ENCODE data around the gene LEF1. TPM values are rescaled to one million over a fixed set of nuclear protein-coding genes. Genes with fewer than 3 reads are reported as not detected.

The LEF1 gene
- total RNA-seq, 1 experiment from 2014 or later, result 2.8 TPM

DNA sequence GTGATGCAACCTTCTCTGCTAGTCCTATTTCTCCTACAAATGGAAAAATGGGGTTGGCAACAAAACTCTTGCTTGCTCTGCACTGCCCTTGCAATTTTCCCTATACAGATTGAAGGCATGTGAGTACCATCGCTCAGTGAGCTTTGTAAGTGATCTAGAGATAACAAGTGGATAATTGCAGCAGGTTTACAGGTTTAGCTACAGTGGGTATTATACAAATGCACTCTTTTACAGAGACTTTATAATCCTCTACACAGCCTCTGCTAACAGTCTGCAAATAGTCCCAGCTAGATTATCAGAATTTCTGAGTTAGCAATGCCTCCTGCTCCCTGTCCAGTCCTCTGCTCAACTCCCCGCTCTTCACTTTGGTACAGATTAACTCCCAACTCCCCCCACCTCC, 11.1 kb downstream of the LEF1 start:
- Histone ChIP-seq H2AFZ (no peak overlapping the region), H3K4me3 (no peak overlapping the region), H4K20me1 (ENCODE audit: insufficient read depth) (no peaks in the 10 kb centered on the region), H3K27me3 (ENCODE audit: insufficient read depth, low read depth) (no peaks in the 10 kb centered on the region), H3K9me3 (ENCODE audit: insufficient read depth, low read depth) (no peaks in the 10 kb centered on the region), H3K9me2 (ENCODE audit: insufficient read depth) (no peaks in the 10 kb centered on the region), H3K4me1 (replicated peaks; ENCODE audit: insufficient read depth) (no peaks in the 10 kb centered on the region), H3K27ac (no peak overlapping the region), H3K79me2 (ENCODE audit: low read depth) (no peaks in the 10 kb centered on the region), H3K4me2 (no peak overlapping the region), H3K36me3 (ENCODE audit: low read depth) (no peaks in the 10 kb centered on the region), H3F3A (ENCODE audit: insufficient read depth, low read depth) (no peaks in the 10 kb centered on the region)
- intact Hi-C loops (cut with micrococcal nuclease; ENCODE audit: unreplicated experiment), result no loop called here
- ChIA-PET POLR2A (ENCODE audit: unreplicated experiment) (no interaction called here), CTCF (no interaction called here)
- BruUV-seq (replicated peaks), result no TSS peak
- DNase-seq, result no peak
- no peak for TF ChIP-seq EZH2 (IDR thresholded peaks at IDR 0.05; ENCODE audit: low read depth)
- TF ChIP-seq, protein P1, sequence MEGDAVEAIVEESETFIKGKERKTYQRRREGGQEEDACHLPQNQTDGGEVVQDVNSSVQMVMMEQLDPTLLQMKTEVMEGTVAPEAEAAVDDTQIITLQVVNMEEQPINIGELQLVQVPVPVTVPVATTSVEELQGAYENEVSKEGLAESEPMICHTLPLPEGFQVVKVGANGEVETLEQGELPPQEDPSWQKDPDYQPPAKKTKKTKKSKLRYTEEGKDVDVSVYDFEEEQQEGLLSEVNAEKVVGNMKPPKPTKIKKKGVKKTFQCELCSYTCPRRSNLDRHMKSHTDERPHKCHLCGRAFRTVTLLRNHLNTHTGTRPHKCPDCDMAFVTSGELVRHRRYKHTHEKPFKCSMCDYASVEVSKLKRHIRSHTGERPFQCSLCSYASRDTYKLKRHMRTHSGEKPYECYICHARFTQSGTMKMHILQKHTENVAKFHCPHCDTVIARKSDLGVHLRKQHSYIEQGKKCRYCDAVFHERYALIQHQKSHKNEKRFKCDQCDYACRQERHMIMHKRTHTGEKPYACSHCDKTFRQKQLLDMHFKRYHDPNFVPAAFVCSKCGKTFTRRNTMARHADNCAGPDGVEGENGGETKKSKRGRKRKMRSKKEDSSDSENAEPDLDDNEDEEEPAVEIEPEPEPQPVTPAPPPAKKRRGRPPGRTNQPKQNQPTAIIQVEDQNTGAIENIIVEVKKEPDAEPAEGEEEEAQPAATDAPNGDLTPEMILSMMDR (conservative IDR thresholded peaks at IDR 0.05), result no peak

DNA sequence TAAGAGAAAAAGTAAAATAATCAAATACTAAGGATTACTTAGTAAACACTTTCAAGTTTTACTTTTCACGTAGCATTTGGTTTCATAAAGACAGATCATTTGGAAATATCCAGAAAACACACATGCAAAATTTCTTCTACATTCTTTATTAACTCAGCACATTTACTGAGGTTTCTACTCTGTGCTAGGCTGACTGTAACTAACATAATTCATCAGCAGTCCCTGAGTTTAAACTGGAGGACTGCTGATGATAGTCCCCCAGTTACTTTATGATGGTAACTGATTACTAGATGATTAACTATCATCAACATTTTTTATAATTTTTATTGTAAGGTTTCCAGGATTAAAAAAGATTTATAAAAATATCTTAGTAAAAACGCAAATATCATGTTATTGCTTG, 12.3 kb downstream of the LEF1 start:
- no peaks in the 10 kb centered on the region for H3K27me3 ChIP-seq (ENCODE audit: insufficient read depth, low read depth)
- no TSS peak for BruUV-seq (replicated peaks)
- POLR2A ChIA-PET (ENCODE audit: unreplicated experiment), result no interaction called here
- H3K79me2 ChIP-seq (ENCODE audit: low read depth), result no peaks in the 10 kb centered on the region
- no peaks in the 10 kb centered on the region for H3K9me3 ChIP-seq (ENCODE audit: insufficient read depth, low read depth)
- no peak overlapping the region for H3K27ac ChIP-seq
- no peak overlapping the region for H3K4me3 ChIP-seq
- no peaks in the 10 kb centered on the region for H3K4me1 ChIP-seq (replicated peaks; ENCODE audit: insufficient read depth)
- DNase-seq, result no peak
- no peak overlapping the region for H2AFZ ChIP-seq
- intact Hi-C loops (cut with micrococcal nuclease; ENCODE audit: unreplicated experiment), result no loop called here
- no peaks in the 10 kb centered on the region for H3K36me3 ChIP-seq (ENCODE audit: low read depth)
- no peak overlapping the region for H3K4me2 ChIP-seq
- TF ChIP-seq, protein P1 (conservative IDR thresholded peaks at IDR 0.05), result no peak
- no peak for TF ChIP-seq EZH2 (IDR thresholded peaks at IDR 0.05; ENCODE audit: low read depth)
- CTCF ChIA-PET, result interaction anchor here (0.6 kb wide), 1 partner anchor 105 kb away, joined by 22 read pairs; no protein-coding TSS in a partner anchor
- no peaks in the 10 kb centered on the region for H3F3A ChIP-seq (ENCODE audit: insufficient read depth, low read depth)
- H4K20me1 ChIP-seq (ENCODE audit: insufficient read depth), result no peaks in the 10 kb centered on the region
- no peaks in the 10 kb centered on the region for H3K9me2 ChIP-seq (ENCODE audit: insufficient read depth)

DNA sequence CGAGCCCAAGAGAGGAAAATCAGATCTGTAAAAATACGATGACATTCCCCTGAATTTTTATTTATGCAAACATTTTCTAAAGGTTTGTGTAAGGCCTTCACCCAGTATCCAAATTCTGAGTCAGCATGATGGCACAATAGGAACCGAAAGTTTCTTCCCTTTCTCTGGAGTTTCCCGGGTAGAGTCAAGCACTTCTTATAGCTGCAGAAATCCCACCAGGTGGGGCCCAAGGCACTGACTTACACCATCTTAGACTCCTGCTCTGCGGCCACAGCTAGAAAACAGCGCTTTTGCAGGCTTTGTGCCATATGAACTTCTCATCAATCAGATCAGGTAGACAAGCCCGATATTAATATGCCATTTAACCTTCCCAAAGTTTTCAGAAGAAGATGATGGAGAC, 13.4 kb downstream of the LEF1 start:
- no peaks in the 10 kb centered on the region for H3F3A ChIP-seq (ENCODE audit: insufficient read depth, low read depth)
- H3K27ac ChIP-seq, result no peak overlapping the region
- no peak for DNase-seq
- H2AFZ ChIP-seq, result no peak overlapping the region
- no peaks in the 10 kb centered on the region for H3K9me3 ChIP-seq (ENCODE audit: insufficient read depth, low read depth)
- no peaks in the 10 kb centered on the region for H3K27me3 ChIP-seq (ENCODE audit: insufficient read depth, low read depth)
- no peaks in the 10 kb centered on the region for H3K4me1 ChIP-seq (replicated peaks; ENCODE audit: insufficient read depth)
- H3K4me2 ChIP-seq, result no peak overlapping the region
- ChIA-PET CTCF (no interaction called here), POLR2A (ENCODE audit: unreplicated experiment) (no interaction called here)
- TF ChIP-seq EZH2 (IDR thresholded peaks at IDR 0.05; ENCODE audit: low read depth), result no peak
- TF ChIP-seq, protein P1 (conservative IDR thresholded peaks at IDR 0.05), result no peak
- H4K20me1 ChIP-seq (ENCODE audit: insufficient read depth), result no peaks in the 10 kb centered on the region
- intact Hi-C loops (cut with micrococcal nuclease; ENCODE audit: unreplicated experiment), result no loop called here
- H3K4me3 ChIP-seq, result no peak overlapping the region
- no peaks in the 10 kb centered on the region for H3K79me2 ChIP-seq (ENCODE audit: low read depth)
- BruUV-seq (replicated peaks), result no TSS peak
- no peaks in the 10 kb centered on the region for H3K36me3 ChIP-seq (ENCODE audit: low read depth)
- no peaks in the 10 kb centered on the region for H3K9me2 ChIP-seq (ENCODE audit: insufficient read depth)
